T-helper 1 cell treated with Interleukin-12 subunit alpha and Interleukin-12 subunit beta and Interleukin-4 antibody, amounts not matched to agents 30 μg/mL and 1 μg/mL, for 36 hours (primary cell): ENCODE results near the gene MTG2.

Experiments used
- H3K27ac Mint-ChIP-seq: one replicate; pipeline ENCODE4 v1.8.0; 2021; ENCODE audit warnings: mild to moderate bottlenecking, mixed read lengths
- H3K27me3 Mint-ChIP-seq: one replicate; pipeline ENCODE4 v1.8.0; 2021; ENCODE audit warnings: low read depth, mixed read lengths
- H3K36me3 Mint-ChIP-seq: one replicate; pipeline ENCODE4 v1.8.0; 2021; ENCODE audit warnings: low read depth, mixed read lengths
- H3K4me1 Mint-ChIP-seq: one replicate; pipeline ENCODE4 v1.8.0; 2021; ENCODE audit warnings: low read depth, mixed read lengths
- H3K4me3 Mint-ChIP-seq: one replicate; pipeline ENCODE4 v1.8.0; 2021; ENCODE audit warnings: mild to moderate bottlenecking, moderate library complexity, mixed read lengths
- H3K9me3 Mint-ChIP-seq: one replicate; pipeline ENCODE4 v1.8.0; 2021; ENCODE audit warnings: mixed read lengths

Gene MTG2

DNA sequence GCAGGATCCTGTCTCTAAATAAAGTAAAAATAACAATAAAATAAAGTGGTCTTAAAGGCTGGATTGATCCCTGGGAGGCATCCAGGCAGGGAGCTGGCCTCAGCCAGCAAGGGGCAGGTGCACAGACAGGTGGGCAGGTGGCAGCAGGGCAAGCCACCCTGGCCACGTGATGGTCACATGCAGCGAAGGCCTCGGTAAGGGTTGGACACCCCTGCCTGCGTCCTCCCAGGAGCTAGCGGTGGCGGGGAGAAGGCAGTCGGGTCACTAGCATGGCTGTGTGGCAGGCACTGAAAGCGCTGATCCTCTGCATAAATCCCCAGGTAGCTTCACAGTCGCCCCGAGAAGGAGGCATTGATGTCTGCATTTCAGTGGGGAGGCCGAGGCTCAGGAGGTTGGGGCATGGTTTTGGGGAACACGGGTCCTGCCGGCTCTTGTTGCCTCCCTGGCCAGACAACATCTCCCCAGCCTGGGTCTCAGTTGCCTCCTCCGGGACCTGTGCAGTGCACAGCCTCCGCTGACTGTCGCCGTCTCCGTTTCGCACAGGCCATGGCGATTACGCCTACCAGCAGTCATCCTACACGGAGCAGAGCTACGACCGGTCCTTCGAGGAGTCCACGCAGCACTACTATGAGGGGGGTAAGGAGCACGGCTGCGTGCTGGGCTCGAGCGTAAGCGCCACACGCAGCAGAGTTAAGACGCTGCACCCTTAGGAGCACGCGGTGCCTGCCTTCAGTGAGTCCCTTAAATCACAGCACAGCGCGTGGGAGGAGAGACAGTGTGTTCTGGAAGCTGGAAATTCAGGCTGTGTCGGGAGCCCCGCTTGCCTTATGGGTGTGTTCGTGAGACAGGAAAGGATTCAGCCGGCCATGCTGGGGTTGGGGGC lies 17.7 kb upstream of the MTG2 start:
- no peak overlapping the region for H3K27ac Mint-ChIP-seq
- H3K36me3 Mint-ChIP-seq = peaks cover 14% of the 10 kb centered on the region
- no peak overlapping the region for H3K4me3 Mint-ChIP-seq
- no peaks in the 10 kb centered on the region for H3K4me1 Mint-ChIP-seq
- H3K9me3 Mint-ChIP-seq = no peaks in the 10 kb centered on the region
- no peaks in the 10 kb centered on the region for H3K27me3 Mint-ChIP-seq

DNA sequence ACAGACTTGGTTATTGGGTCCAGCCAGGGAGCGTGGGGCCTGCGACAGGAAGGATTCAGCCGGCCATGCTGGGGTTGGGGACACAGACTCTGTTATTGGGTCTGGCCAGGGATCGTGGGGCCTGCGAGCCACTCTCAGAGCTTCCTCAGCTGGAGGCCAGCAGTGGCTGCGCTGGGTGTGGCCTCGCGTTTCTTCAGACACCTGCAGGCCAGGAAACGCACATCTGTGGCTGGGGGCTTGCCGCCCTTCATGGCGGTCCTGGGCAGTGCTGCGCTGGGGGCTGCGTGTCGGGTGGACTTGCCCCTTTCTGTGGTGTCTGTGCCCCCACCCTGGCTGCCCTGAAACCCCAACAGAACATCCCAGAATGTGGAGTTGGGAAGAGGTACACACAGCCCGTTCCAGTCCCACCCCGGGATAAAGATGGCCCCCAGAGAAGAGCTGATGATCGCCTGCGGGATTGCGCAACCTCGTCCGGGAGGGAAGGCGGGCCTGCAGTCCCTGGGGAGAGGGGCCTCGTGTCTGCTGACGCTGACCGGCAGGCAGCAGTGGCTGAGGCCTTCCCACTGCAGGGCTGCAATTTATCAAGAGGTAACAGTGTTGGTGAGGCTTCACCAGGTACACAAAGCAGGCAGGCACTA lies 16.9 kb upstream of the MTG2 start:
- Mint-ChIP-seq H3K27me3 (no peaks in the 10 kb centered on the region), H3K27ac (no peak overlapping the region), H3K9me3 (no peaks in the 10 kb centered on the region), H3K4me3 (no peak overlapping the region), H3K4me1 (no peaks in the 10 kb centered on the region), H3K36me3 (peaks cover 10% of the 10 kb centered on the region)

DNA sequence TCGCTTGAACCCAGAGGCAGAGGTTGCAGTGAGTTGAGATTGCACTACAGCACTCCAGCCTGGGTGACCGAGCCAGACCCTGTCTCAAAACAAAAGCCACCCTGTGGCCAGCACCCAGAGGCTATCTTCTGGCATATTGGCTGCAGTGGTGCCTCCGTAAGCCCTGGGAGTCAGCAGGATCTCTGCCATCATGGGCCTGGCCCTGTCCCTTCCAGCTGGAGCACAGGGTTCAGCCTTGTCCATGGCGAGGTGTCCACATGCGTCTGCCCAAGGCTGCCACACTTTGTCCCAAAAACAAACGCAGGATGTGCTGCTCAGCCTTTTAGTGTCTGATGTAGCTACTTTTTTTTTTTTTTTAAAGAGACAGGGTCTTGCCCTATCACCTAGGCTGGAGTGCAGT lies 15.4 kb upstream of the MTG2 start:
- Mint-ChIP-seq H3K4me3 (no peak overlapping the region), H3K27ac (no peak overlapping the region), H3K9me3 (no peaks in the 10 kb centered on the region), H3K27me3 (no peaks in the 10 kb centered on the region), H3K4me1 (no peaks in the 10 kb centered on the region), H3K36me3 (peaks cover 10% of the 10 kb centered on the region)

DNA sequence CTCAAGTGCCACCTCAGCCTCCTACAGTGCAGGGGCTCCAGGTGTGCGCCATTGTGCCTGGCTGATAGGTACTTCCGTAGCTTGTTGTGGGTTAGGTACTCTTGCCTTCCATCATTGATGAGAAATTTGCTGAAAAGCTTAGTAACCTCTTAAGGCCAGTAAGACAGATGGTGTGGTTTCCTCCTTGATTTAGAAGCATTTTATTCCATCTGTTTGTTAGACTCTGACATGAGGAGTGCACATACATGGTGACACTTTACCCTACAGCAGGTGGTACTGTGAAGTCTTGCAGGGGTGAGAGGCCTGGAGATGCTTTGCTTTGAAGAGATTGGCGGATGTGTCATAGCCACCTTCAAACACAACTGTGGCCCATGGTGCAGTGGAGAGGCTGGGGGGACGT lies 14.8 kb upstream of the MTG2 start:
- Mint-ChIP-seq H3K4me3 (no peak overlapping the region), H3K36me3 (peaks cover 10% of the 10 kb centered on the region), H3K27me3 (no peaks in the 10 kb centered on the region), H3K9me3 (no peaks in the 10 kb centered on the region), H3K4me1 (no peaks in the 10 kb centered on the region), H3K27ac (no peak overlapping the region)

DNA sequence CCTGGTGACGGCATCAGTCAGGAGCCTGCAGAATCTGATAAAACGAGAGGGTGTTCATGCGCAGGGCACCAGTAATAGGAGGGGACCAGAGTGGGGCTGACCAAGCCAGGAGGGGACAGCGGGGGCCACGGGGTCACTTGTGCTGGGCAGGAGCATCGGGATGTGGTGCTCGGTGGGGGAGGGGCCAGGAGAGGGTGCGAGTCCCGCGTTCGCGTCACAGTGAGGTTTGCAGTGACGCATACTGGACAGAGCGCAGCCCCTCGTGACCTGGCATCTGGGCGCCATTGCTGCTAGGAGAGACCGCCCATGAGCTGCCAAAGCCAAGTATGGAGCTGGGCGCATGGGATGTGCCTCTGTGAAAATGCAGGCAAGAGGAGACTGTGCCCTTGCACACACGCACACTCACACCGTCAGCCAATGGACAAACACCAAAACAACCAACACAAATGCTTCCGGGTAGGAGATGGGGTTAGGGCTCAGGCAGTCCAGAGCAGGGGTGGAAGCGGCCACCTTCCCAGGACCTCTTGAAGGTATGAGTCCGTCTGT lies 13.9 kb upstream of the MTG2 start:
- Mint-ChIP-seq H3K27ac (no peak overlapping the region), H3K36me3 (peaks cover 11% of the 10 kb centered on the region), H3K27me3 (no peaks in the 10 kb centered on the region), H3K4me1 (no peaks in the 10 kb centered on the region), H3K9me3 (no peaks in the 10 kb centered on the region), H3K4me3 (no peak overlapping the region)

DNA sequence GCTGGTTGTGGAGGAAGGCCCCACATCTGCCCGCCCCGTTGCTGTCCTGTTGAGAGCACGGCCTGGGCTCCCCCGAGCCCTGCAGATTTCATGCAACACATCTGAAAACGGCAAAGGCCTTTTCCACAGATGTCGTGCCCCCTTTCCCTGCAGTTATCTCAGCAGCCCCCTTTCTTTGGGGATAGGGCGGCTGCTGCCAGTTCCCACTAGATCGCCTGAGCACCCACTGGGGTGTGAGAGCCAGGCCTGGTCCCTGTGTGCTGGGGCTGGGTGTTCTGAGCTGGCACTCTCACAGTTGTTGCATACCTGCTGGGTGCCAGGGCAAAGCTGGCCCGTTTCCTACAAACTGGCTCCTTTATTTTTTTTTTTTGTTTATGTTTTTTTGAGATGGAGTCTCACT lies 12.3 kb upstream of the MTG2 start:
- Mint-ChIP-seq H3K9me3 (no peaks in the 10 kb centered on the region), H3K27ac (no peak overlapping the region), H3K36me3 (peaks cover 15% of the 10 kb centered on the region), H3K27me3 (no peaks in the 10 kb centered on the region), H3K4me1 (no peaks in the 10 kb centered on the region), H3K4me3 (no peak overlapping the region)

DNA sequence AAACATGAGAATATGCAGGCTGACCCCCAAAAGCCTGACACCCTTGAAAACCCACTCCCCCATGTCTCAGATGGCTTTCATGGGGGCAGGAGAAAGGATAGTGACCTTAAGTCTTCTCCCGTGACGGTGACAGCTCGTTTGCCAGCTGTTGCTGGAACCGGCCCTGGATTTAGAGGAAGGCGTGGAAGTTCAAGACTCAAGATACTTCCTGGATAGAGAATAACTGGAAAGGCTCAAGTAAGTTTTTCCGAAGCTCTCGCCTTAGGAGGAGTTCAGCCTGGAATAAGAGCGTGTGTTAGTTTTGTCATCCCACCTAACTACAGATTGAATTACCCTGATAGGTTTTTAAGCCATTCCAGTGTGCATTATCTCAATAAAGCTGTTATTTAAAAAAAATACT lies 11.6 kb upstream of the MTG2 start:
- H3K4me3 Mint-ChIP-seq = no peak overlapping the region
- H3K36me3 Mint-ChIP-seq = peaks cover 15% of the 10 kb centered on the region
- H3K27me3 Mint-ChIP-seq = no peaks in the 10 kb centered on the region
- H3K27ac Mint-ChIP-seq = no peak overlapping the region
- no peaks in the 10 kb centered on the region for H3K9me3 Mint-ChIP-seq
- H3K4me1 Mint-ChIP-seq = no peaks in the 10 kb centered on the region

DNA sequence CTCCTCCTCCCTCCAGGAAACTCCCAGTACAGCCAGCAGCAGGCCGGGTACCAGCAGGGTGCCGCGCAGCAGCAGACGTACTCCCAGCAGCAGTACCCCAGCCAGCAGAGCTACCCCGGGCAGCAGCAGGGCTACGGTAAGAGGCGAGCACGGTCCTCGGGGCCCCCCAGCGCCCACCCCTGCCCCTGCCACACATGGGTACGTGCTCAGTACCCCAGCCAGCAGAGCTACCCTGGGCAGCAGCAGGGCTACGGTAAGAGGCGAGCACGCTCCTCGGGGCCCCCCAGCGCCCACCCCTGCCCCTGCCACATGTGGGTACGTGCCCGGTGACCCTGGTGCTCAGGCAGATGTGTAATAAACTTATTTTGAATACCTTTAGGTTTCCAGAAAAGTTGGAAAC lies 10.2 kb upstream of the MTG2 start:
- no peak overlapping the region for H3K27ac Mint-ChIP-seq

DNA sequence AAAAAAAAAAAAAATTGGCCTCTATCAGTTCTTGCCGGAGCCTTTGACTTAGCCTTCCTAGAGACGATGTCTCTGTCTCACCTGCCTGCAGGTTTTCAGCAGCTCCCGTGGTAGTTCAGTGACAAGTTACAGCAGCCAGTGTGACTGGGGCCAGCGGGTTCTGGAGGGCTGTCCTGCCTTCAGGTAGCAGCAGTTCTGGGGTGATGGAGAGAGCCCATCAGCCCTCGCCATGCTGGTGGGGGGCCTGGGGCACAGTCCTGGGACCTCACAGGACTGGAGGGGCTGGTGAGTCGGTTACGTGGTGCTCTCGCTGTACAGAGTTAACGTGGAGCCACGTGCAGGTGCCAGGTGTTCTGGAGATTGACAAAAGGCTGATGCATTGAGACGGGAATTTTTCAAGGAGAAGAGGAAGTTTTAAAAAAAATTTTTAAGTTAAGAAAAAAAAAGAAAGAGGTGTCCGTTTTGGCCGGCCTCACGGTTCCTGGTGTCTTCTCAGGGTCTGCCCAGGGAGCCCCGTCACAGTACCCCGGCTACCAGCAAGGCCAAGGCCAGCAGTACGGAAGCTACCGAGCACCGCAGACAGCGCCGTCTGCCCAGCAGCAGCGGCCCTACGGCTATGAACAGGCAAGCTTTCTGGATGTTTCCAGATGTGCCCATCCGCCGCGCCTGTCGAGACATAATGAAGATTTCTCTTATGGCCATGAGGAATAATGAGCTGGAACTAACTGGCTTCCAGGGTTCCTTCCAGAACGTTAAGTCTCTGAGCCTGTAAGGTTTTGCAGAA lies 8.6 kb upstream of the MTG2 start:
- Mint-ChIP-seq H3K27me3 (no peaks in the 10 kb centered on the region), H3K4me1 (no peaks in the 10 kb centered on the region), H3K36me3 (peaks cover 8% of the 10 kb centered on the region)

More for the DNA sequence above, 10.2 kb upstream of the MTG2 start:
- Mint-ChIP-seq H3K4me3 (no peak overlapping the region), H3K9me3 (no peaks in the 10 kb centered on the region), H3K27me3 (no peaks in the 10 kb centered on the region), H3K36me3 (peaks cover 13% of the 10 kb centered on the region), H3K4me1 (no peaks in the 10 kb centered on the region)

DNA sequence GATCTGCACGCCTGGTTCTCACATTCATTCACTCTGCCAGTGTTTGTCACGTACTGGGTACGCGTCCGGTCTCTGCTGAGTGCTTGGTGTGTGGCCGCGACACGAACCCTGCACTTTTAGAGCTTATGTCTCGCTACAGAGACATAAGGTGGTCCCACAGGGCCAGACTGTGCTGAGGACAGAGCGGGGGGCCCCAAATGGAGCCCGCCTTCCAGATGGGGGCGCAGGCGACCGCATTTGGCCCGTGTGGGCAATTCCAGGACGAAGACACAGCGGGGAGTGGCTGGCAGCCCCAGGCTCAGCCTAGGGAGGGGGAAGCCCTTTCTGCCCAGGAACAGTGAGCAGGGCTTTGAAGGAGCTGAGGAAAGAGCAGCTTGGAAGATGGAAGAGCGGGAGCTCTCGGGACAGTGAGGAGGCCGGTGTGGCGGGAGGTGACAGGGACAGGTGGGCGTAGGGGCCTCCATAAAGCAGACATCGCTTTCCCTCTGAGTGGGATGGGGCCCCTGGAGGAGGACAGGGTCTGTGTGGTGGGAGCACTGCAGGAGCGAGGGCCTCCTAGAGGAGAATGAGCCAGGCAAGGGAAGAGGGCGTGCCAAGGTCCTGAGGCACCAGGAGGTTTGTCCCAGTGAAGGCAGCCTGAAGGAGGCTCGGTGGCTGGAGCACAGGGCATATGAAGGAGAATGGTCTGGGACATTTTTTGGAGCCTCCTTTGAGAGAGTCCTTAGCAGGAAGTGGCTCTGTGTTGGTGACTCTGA lies 7.8 kb upstream of the MTG2 start:
- Mint-ChIP-seq H3K9me3 (no peaks in the 10 kb centered on the region), H3K27ac (no peak overlapping the region), H3K36me3 (peaks cover 8% of the 10 kb centered on the region), H3K4me3 (no peak overlapping the region), H3K4me1 (no peaks in the 10 kb centered on the region), H3K27me3 (no peaks in the 10 kb centered on the region)

More for the DNA sequence above, 8.6 kb upstream of the MTG2 start:
- Mint-ChIP-seq H3K4me3 (no peak overlapping the region), H3K27ac (no peak overlapping the region), H3K9me3 (no peaks in the 10 kb centered on the region)

DNA sequence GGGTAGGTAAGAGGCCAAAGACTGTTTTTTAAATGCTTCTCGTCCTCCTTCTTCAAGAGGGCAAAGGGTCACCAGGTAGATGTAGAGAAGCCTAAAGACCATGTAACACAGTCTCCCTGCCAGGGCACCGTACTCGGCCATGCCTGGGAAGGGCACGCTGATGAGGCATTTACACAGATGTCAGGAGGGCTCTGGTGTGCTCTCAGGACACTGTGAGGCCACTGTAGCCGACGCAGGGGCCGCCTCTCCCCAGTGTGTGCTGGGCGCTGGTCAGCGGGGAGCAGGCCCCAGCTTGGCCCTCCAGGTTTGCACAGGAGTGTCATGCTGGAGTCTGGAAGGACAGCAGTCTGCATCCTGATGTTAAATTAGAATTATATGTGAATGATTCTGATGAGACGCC lies 7.1 kb upstream of the MTG2 start:
- peaks cover 8% of the 10 kb centered on the region for H3K36me3 Mint-ChIP-seq
- H3K4me1 Mint-ChIP-seq = no peaks in the 10 kb centered on the region
- no peaks in the 10 kb centered on the region for H3K27me3 Mint-ChIP-seq
- no peak overlapping the region for H3K27ac Mint-ChIP-seq
- no peaks in the 10 kb centered on the region for H3K9me3 Mint-ChIP-seq
- H3K4me3 Mint-ChIP-seq = no peak overlapping the region

DNA sequence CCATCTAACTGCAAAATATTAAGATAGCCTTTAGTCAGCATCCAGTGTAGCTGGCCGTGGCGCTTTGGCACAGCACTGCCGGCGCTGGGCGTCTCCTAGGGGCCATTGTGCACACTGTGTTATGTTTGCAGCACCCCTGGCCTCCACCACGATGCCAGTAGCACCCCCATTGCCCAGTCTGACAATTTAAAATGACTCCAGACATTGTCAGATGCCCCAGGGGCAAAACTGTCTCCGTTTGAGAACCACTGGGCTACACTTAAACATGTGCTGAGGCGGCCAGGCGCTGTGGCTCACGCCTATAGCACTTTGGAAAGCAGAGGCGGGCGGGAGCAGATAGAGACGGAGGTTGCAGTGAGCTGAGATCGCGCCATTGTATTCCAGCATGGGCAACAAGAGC lies 6.0 kb upstream of the MTG2 start:
- H3K9me3 Mint-ChIP-seq = no peaks in the 10 kb centered on the region
- peaks cover 3% of the 10 kb centered on the region for H3K4me1 Mint-ChIP-seq
- H3K27me3 Mint-ChIP-seq = no peaks in the 10 kb centered on the region
- no peak overlapping the region for H3K4me3 Mint-ChIP-seq
- H3K36me3 Mint-ChIP-seq = peaks cover 8% of the 10 kb centered on the region
- H3K27ac Mint-ChIP-seq = no peak overlapping the region

DNA sequence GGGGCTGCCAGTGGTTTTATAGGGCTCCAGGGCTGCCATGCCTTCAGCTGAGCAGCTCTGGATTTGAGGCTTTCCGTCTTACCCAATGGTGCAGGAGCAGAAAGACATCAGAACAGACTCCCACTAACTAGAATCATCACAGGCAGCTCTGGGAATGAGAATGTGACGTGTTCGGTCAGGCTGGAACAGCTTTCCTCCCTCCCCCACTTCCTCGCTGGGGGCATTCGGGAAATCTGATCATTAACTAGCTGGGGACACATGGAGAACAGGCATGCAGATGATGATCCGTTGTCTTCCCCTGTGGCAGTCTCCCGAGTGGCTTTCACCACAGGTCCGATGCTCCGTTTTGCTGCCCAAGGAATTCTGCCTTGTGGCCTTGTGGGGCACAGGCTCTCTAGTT lies 5.5 kb upstream of the MTG2 start:
- Mint-ChIP-seq H3K9me3 (no peaks in the 10 kb centered on the region), H3K4me1 (peaks cover 8% of the 10 kb centered on the region), H3K4me3 (no peak overlapping the region), H3K27me3 (no peaks in the 10 kb centered on the region), H3K27ac (no peak overlapping the region), H3K36me3 (peaks cover 8% of the 10 kb centered on the region)
